Gastrocnemius medialis (tissue), 4 donors: ENCODE measurements around the gene CYS1.

Experiments used
- POLR2A ChIP-seq, 2 donors: fragments of 450-650 bp; IDR thresholded peaks; one replicate each; pipeline ENCODE4 v1.6.1; 2017; ENCODE audit warnings: antibody characterized with exemption in 2 of 2, mild to moderate bottlenecking in 2 of 2, moderate library complexity in 2 of 2
- TF ChIP-seq, protein P1 (sequence below), 5 experiments: fragments of 450-650 bp in 3 of 5; fragments of 200-600 bp in 2 of 5; sonication (generic) in 2 of 5; IDR thresholded peaks in 4 of 5; conservative IDR thresholded peaks in 1 of 5; 1 replicate in 4 of 5; 2 replicates in 1 of 5; pipeline ENCODE4 v1.5.1; 2016 to 2019; ENCODE audit warnings: antibody characterized with exemption in 5 of 5, mild to moderate bottlenecking in 3 of 5, moderate library complexity in 3 of 5

DNA sequence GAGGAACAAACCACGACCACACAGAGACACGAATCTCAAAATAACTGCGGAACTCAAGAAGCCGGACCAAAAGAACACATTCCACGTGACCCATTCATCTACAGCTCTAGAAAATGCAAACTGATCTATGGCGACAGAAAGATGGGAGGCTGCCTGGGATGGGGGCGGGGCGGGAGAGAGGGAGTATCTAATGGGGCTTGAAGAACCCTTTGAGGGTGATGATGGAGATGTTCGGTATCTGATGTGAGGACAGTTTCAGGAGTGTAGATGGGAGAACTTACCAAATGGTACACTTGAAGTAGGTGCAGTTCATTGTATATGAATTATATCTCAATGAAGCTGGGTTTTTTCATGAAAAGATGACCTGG, 71.4 kb downstream of the CYS1 start:
- TF ChIP-seq, protein P1, sequence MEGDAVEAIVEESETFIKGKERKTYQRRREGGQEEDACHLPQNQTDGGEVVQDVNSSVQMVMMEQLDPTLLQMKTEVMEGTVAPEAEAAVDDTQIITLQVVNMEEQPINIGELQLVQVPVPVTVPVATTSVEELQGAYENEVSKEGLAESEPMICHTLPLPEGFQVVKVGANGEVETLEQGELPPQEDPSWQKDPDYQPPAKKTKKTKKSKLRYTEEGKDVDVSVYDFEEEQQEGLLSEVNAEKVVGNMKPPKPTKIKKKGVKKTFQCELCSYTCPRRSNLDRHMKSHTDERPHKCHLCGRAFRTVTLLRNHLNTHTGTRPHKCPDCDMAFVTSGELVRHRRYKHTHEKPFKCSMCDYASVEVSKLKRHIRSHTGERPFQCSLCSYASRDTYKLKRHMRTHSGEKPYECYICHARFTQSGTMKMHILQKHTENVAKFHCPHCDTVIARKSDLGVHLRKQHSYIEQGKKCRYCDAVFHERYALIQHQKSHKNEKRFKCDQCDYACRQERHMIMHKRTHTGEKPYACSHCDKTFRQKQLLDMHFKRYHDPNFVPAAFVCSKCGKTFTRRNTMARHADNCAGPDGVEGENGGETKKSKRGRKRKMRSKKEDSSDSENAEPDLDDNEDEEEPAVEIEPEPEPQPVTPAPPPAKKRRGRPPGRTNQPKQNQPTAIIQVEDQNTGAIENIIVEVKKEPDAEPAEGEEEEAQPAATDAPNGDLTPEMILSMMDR (IDR thresholded peaks at IDR 0.05 in 4 of 5, conservative IDR thresholded peaks at IDR 0.05 in 1 of 5), result no peak
- no peak for TF ChIP-seq POLR2A (IDR thresholded peaks at IDR 0.05)
